Astrocyte of the spinal cord (primary cell): ENCODE data around the gene RASGEF1C.

Source experiments
- DNase-seq: peaks from one replicate; pipeline ENCODE4 v3.0.0; 2011; ENCODE audit warnings: low read depth, low spot score
- H3K4me3 ChIP-seq: 2 replicates; pipeline ENCODE4 v1.5.1; 2011; ENCODE audit warnings: low read depth, mild to moderate bottlenecking, low read length, moderate library complexity
- in situ Hi-C: cut with HindIII; loops from 2 replicates; pipeline ENCODE4 v1.10.0; 2017; ENCODE audit warnings: low sequenced_read_pairs
- TF ChIP-seq, protein P1 (sequence below): IDR thresholded peaks from 2 replicates; pipeline ENCODE4 v1.5.1; 2012; ENCODE audit warnings: low read depth, mild to moderate bottlenecking, low read length, inconsistent platforms

RASGEF1C gene

DNA sequence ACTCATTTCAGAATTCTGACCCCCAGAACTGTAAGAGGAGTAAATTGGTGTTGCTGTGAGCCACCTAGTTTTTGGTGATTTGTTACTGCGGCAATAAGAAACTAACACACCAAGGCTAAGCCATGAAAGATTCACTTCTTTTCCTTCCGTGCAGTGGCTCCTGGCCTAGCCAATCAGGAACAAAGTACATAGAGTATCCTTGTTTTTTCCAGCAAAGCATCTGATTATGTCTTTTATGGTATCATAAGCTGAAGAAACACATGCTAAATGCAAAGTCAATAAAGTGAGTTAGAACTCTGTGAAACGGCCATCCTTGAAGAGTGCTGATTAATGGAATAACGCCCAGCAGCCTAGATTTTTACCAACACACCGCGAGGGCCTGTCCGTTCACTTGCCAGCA lies 148.8 kb downstream of the RASGEF1C start:
- TF ChIP-seq, protein P1, sequence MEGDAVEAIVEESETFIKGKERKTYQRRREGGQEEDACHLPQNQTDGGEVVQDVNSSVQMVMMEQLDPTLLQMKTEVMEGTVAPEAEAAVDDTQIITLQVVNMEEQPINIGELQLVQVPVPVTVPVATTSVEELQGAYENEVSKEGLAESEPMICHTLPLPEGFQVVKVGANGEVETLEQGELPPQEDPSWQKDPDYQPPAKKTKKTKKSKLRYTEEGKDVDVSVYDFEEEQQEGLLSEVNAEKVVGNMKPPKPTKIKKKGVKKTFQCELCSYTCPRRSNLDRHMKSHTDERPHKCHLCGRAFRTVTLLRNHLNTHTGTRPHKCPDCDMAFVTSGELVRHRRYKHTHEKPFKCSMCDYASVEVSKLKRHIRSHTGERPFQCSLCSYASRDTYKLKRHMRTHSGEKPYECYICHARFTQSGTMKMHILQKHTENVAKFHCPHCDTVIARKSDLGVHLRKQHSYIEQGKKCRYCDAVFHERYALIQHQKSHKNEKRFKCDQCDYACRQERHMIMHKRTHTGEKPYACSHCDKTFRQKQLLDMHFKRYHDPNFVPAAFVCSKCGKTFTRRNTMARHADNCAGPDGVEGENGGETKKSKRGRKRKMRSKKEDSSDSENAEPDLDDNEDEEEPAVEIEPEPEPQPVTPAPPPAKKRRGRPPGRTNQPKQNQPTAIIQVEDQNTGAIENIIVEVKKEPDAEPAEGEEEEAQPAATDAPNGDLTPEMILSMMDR: no peak
- in situ Hi-C loops: no loop called here
- no peak overlapping the region for H3K4me3 ChIP-seq
- DNase-seq: no peak

DNA sequence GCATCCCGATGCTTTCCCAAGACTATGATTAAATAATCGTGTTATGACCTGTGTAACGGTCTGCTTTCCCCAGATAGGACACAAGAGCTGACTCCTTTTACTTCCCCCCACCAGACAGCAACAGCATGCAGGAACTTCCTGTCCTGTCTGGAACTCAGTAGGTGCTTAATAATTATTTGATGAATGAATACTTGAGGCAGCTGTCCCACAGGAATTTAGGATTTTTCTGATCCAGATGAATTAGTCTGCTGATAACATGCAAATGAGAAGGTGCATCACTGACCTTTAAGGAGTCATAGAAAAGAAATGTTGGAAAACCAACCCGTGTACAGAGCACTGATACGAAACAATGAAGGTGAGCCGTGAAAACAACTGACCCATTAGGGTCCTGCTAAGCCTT lies 149.7 kb downstream of the RASGEF1C start:
- in situ Hi-C loops: no loop called here

DNA sequence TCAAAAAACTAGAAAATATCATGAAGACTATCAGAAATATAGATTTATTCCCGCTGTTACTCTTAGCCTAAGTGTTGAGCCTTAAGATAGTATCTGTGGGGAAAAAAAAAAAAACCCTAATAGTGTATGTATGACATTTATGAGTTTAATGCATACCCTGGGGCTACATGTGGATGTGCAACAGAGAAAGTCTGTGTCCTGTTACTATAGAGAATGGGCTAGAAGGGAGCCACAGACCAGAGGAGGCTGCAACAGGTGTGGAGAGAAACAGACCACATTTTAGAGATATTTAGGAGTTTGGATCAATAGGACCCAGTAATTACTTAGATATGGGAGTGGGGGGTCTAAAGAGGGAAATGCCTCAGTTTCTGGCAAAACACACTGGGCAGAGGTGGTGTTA lies 152.9 kb downstream of the RASGEF1C start:
- DNase-seq: no peak
- no peak overlapping the region for H3K4me3 ChIP-seq

More for the DNA sequence above, 149.7 kb downstream of the RASGEF1C start:
- DNase-seq: no peak
- H3K4me3 ChIP-seq: no peak overlapping the region
- TF ChIP-seq, protein P1: no peak

DNA sequence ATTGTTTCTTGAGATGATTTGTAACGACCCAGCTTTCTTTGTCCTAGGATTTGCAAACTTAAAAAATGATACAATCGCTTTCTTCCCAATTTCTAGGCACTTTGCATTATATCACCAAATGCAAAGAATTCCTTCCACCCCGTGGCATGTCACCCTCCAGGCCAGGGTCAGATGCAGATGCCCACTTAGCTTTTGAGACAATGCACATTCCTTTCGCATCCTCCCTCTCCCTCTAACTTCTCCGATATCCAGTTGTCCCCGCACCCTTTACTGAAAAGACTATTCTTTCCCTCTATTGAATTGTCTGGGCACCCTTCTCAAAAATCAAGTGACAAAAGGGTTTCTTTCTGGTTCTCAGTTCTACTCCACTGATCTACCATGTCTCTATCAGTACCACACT lies 154.8 kb downstream of the RASGEF1C start:
- in situ Hi-C loops: no loop called here
- DNase-seq: no peak
- H3K4me3 ChIP-seq: no peak overlapping the region
- TF ChIP-seq, protein P1: no peak

More for the DNA sequence above, 152.9 kb downstream of the RASGEF1C start:
- TF ChIP-seq, protein P1: no peak
- in situ Hi-C loops: no loop called here

DNA sequence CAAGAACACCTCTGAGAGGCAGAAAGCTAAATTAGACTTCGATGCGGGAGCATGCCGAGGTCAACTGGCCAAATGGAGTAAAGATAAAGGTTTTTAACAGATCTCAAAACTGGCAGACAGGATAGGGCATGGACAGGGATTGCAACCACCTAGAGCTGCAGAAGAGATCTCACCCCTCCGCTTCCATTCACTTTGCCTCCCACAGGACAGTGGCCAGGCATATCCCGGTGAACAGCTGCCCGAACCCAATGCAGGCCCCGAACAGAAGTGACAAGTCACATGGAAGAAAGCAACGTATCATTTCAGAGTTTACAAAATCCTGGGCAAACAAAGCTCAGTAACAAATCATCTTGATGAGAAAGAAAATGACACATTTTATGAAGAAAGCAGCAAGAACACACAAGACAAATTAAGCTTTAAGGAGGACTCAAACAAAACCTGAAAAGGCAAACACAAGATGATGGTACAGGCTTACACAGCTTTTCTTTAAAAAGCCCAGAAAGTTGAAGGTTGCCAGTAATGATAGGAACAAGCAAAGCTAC lies 155.9 kb downstream of the RASGEF1C start:
- no peak overlapping the region for H3K4me3 ChIP-seq
- in situ Hi-C loops: no loop called here
- DNase-seq: no peak
- TF ChIP-seq, protein P1: no peak

DNA sequence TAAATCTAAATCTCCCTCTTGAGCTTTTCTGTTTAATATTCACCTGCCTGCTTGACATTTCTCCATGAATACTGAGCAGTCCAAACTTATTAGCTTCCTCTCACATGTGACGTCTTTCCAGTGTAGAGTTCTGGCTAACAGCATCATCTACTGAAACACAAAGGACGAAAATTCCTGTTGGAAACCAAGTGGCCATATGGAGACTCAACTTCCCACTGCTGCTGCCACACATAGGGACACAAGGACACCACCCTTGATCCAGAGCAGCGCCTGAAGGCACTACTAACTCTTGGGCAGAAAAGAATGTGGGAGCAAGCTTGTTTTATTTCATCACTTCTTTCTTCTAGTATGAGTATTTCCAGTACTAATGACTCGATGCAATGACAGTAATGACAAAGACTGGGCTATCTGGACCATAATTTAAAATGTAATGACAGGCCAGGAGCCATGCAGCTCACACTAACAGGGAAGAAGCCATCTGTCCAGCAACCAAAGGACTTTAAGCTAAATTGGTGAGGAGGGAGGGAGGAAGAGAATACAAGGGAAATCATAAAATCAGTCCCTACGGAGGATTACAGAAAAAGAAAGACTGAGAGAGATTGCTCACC lies 156.7 kb downstream of the RASGEF1C start:
- DNase-seq: no peak
- TF ChIP-seq, protein P1: no peak
- no peak overlapping the region for H3K4me3 ChIP-seq
- in situ Hi-C loops: no loop called here
